BE2C (cell line): ENCODE results near the gene PPIF.

ENCODE experiments used
- DNase-seq: peaks from one replicate; pipeline ENCODE4 v3.0.0-alpha.2; 2020
- H3K27me3 ChIP-seq: fragments of 250-450 bp; sonication (Bioruptor Pico); 2 replicates; pipeline ENCODE4 v1.5.1; 2020; ENCODE audit warnings: mild to moderate bottlenecking
- H3K36me3 ChIP-seq: fragments of 250-450 bp; sonication (Bioruptor Pico); 2 replicates; pipeline ENCODE4 v1.5.1; 2020; ENCODE audit warnings: mild to moderate bottlenecking
- H3K4me1 ChIP-seq: fragments of 250-450 bp; sonication (Bioruptor Pico); 2 replicates; pipeline ENCODE4 v1.5.1; 2020
- H3K4me3 ChIP-seq: 2 replicates; pipeline ENCODE4 v1.5.1; 2011; ENCODE audit warnings: low read depth, low read length
- H3K9me3 ChIP-seq: fragments of 250-450 bp; sonication (Bioruptor Pico); 2 replicates; pipeline ENCODE4 v1.5.1; 2020
- CTCF ChIP-seq: IDR thresholded peaks from 2 replicates; pipeline ENCODE4 v1.5.1; 2012; ENCODE audit warnings: mild to moderate bottlenecking, low read depth, low read length

The PPIF gene

GRCh38 chr10:79382491-79382941, 35.2 kb downstream of the PPIF start:
- H3K4me1 ChIP-seq = no peaks in the 10 kb centered on the region
- no peaks in the 10 kb centered on the region for H3K27me3 ChIP-seq
- no peaks in the 10 kb centered on the region for H3K36me3 ChIP-seq
- TF ChIP-seq CTCF = no peak
- no peak for DNase-seq
- no peaks in the 10 kb centered on the region for H3K9me3 ChIP-seq
- no peak overlapping the region for H3K4me3 ChIP-seq

- DNase-seq = no peak
- no peaks in the 10 kb centered on the region for H3K36me3 ChIP-seq
- TF ChIP-seq CTCF = no peak
Observed at GRCh38 chr10:79383974-79384606, 36.8 kb downstream of the PPIF start.

GRCh38 chr10:79384773-79385391, 37.6 kb downstream of the PPIF start:
- no peak overlapping the region for H3K4me3 ChIP-seq
- DNase-seq = no peak
- H3K9me3 ChIP-seq = no peaks in the 10 kb centered on the region
- no peaks in the 10 kb centered on the region for H3K36me3 ChIP-seq
- TF ChIP-seq CTCF = no peak
- H3K27me3 ChIP-seq = no peaks in the 10 kb centered on the region
- H3K4me1 ChIP-seq = no peaks in the 10 kb centered on the region

More at GRCh38 chr10:79383974-79384606, 36.8 kb downstream of the PPIF start:
- no peaks in the 10 kb centered on the region for H3K4me1 ChIP-seq
- no peaks in the 10 kb centered on the region for H3K9me3 ChIP-seq
- no peak overlapping the region for H3K4me3 ChIP-seq
- H3K27me3 ChIP-seq = no peaks in the 10 kb centered on the region

- H3K36me3 ChIP-seq = no peaks in the 10 kb centered on the region
- no peaks in the 10 kb centered on the region for H3K9me3 ChIP-seq
- TF ChIP-seq CTCF = no peak
- H3K27me3 ChIP-seq = no peaks in the 10 kb centered on the region
- no peak for DNase-seq
- no peak overlapping the region for H3K4me3 ChIP-seq
- H3K4me1 ChIP-seq = no peaks in the 10 kb centered on the region
Observed at GRCh38 chr10:79385392-79385795, 38.1 kb downstream of the PPIF start.

- Histone ChIP-seq H3K4me1 (no peaks in the 10 kb centered on the region), H3K4me3 (no peak overlapping the region), H3K9me3 (no peaks in the 10 kb centered on the region), H3K36me3 (no peaks in the 10 kb centered on the region), H3K27me3 (no peaks in the 10 kb centered on the region)
- no peak for DNase-seq
- peak; percentile 32 for TF ChIP-seq CTCF
Observed at GRCh38 chr10:79385804-79386531, 38.7 kb downstream of the PPIF start.
